ENCODE data around the gene SESTD1. TPM values are rescaled to one million over a fixed set of nuclear protein-coding genes. Genes with fewer than 3 reads are reported as not detected.

SESTD1 gene
- total and polyA plus RNA-seq, 2 of the 4 experiments (the other 2 are of a cell fraction), result 8.4 to 12.7 TPM

- H2AK9ac ChIP-seq (replicated peaks; ENCODE audit: low read depth, low read length, poor library complexity), result no peak overlapping the region
- ChIA-PET CTCF (no interaction called here), POLR2A (ENCODE audit: unreplicated experiment) (no interaction called here)
- H3K56ac ChIP-seq (ENCODE audit: extremely low read depth, insufficient read depth, low read length), result no peak overlapping the region
- H4K8ac ChIP-seq (ENCODE audit: low read depth in 2 of 2, low read length in 2 of 2), result no peak overlapping the region
- no peak overlapping the region for H2BK15ac ChIP-seq (ENCODE audit: low read depth, low read length)
- H3K27me3 ChIP-seq (ENCODE audit: control insufficient read depth, insufficient read depth, low read length), result no peaks in the 10 kb centered on the region
- no peaks in the 10 kb centered on the region; the same call in 1 of the 2 replicates for H4K20me1 ChIP-seq (ENCODE audit: insufficient read depth, low read length)
- H2BK120ac ChIP-seq (ENCODE audit: low read depth, low read length), result no peak overlapping the region
- H2AFZ ChIP-seq (replicated peaks; ENCODE audit: low read length, poor library complexity), result no peak overlapping the region
- H3K79me1 ChIP-seq (ENCODE audit: low read depth in 1 of 2, low read length in 2 of 2), result peaks cover 22 to 27% of the 10 kb centered on the region in 2 experiments
- no peak overlapping the region for H2BK5ac ChIP-seq (ENCODE audit: low read depth, low read length, poor library complexity, severe bottlenecking)
- no peak overlapping the region for H3K23ac ChIP-seq (ENCODE audit: low read depth, low read length)
- no peak overlapping the region for H3K4me3 ChIP-seq (ENCODE audit: insufficient read depth, low read depth, low read length)
- no peak overlapping the region for H3K27ac ChIP-seq (ENCODE audit: insufficient read depth, low read length)
- H3K18ac ChIP-seq (ENCODE audit: low read depth, low read length), result no peak overlapping the region
- ATAC-seq (ENCODE audit: low read depth) (no peak), DNase-seq (no peak)
- intact Hi-C loops (cut with micrococcal nuclease) (no loop called here), dilution Hi-C loops (cut with HindIII; ENCODE audit: low sequenced_read_pairs, unreplicated experiment) (no loop called here), in situ Hi-C loops (cut with MboI; ENCODE audit: low sequenced_read_pairs) (no loop called here)
- no peaks in the 10 kb centered on the region; the same call in 1 of the 2 replicates for H3K4me1 ChIP-seq (ENCODE audit: control insufficient read depth, insufficient read depth, low read length)
- H4K91ac ChIP-seq (ENCODE audit: insufficient read depth, low read depth, low read length), result no peak overlapping the region
- no TSS peak for BruUV-seq (replicated peaks)
- no peaks in the 10 kb centered on the region for H3K36me3 ChIP-seq (ENCODE audit: control insufficient read depth, insufficient read depth, low read length)
- H3K9me3 ChIP-seq (ENCODE audit: control insufficient read depth, insufficient read depth, low read length), result no peaks in the 10 kb centered on the region
- no peak overlapping the region for H3K4me2 ChIP-seq (ENCODE audit: low read depth, low read length)
- TF ChIP-seq SMC3 (IDR thresholded peaks at IDR 0.05; ENCODE audit: low read depth, low read length) (no peak), CHD1 (IDR thresholded peaks at IDR 0.05; ENCODE audit: low read depth, low read length) (no peak), MAZ (IDR thresholded peaks at IDR 0.05; ENCODE audit: borderline replicate concordance, low read depth, low read length) (no peak), RAD21 (IDR thresholded peaks at IDR 0.05; ENCODE audit: low read length) (no peak), RFX5 (IDR thresholded peaks at IDR 0.05; ENCODE audit: low read depth, low read length) (no peak), CTCF (conservative IDR thresholded peaks at IDR 0.05; ENCODE audit: low read depth, low read length) (no peak), MXI1 (IDR thresholded peaks at IDR 0.05; ENCODE audit: borderline replicate concordance, low read depth, low read length) (no peak), FOS (IDR thresholded peaks at IDR 0.05; ENCODE audit: low read depth, low read length) (no peak), BHLHE40 (IDR thresholded peaks at IDR 0.05; ENCODE audit: low read depth, low read length) (no peak), USF2 (IDR thresholded peaks at IDR 0.05; ENCODE audit: low read depth, low read length) (no peak), RCOR1 (IDR thresholded peaks at IDR 0.05; ENCODE audit: insufficient replicate concordance, low read length) (no peak), ELK1 (IDR thresholded peaks at IDR 0.05; ENCODE audit: borderline replicate concordance, low read depth, low read length) (no peak), MAFK (IDR thresholded peaks at IDR 0.05; ENCODE audit: low read depth, low read length) (no peak), CEBPB (IDR thresholded peaks at IDR 0.05; ENCODE audit: low read depth, low read length) (no peak), NFE2L2 (IDR thresholded peaks at IDR 0.05; ENCODE audit: low read depth, low read length) (no peak), POLR2A (IDR thresholded peaks at IDR 0.05; ENCODE audit: low read depth, low read length) (no peak)
- H3K4ac ChIP-seq (ENCODE audit: low read depth, low read length), result no peak overlapping the region
- no peak overlapping the region for H4K5ac ChIP-seq (ENCODE audit: low read depth, low read length)
- no peak overlapping the region for H2BK20ac ChIP-seq (ENCODE audit: low read depth, low read length)
- no peak overlapping the region for H3K14ac ChIP-seq (replicated peaks; ENCODE audit: low read depth, low read length)
- no peak overlapping the region for H2AK5ac ChIP-seq (ENCODE audit: low read depth, low read length)
- H3K9me1 ChIP-seq (ENCODE audit: insufficient read depth, low read length), result no peaks in the 10 kb centered on the region
- no CpG with 5 or more reads among the region's 1 CpG for WGBS, 2 experiments (ENCODE audit: extremely low coverage in 2 of 2, insufficient read length in 1 of 2)
- H3K9ac ChIP-seq (ENCODE audit: low read depth, low read length), result no peak overlapping the region
These were observed 9.5 kb downstream of the SESTD1 start for GRCh38 chr2:179255129-179255528.
